Parathyroid adenoma (tissue), 2 donors: ENCODE measurements around the gene C1orf52.

Experiments
- H2AFZ ChIP-seq: fragments of 300-600 bp; sonication (generic); one replicate; pipeline ENCODE4 v1.7.0; 2017; ENCODE audit warnings: antibody characterized with exemption, mild to moderate bottlenecking
- H3K27ac ChIP-seq: fragments of 300-600 bp; sonication (generic); one replicate; pipeline ENCODE4 v1.7.0; 2017
- H3K27me3 ChIP-seq: fragments of 300-600 bp; sonication (generic); one replicate; pipeline ENCODE4 v1.7.0; 2017; ENCODE audit warnings: low read length; ENCODE audit not compliant: control insufficient read depth, insufficient read depth
- H3K36me3 ChIP-seq: fragments of 300-600 bp; sonication (generic); one replicate; pipeline ENCODE4 v1.7.0; 2017; ENCODE audit warnings: low read length; ENCODE audit not compliant: control insufficient read depth, insufficient read depth
- H3K4me1 ChIP-seq: fragments of 300-600 bp; sonication (generic); one replicate; pipeline ENCODE4 v1.7.0; 2017; ENCODE audit warnings: control low read depth
- H3K4me2 ChIP-seq: fragments of 300-600 bp; sonication (generic); one replicate; pipeline ENCODE4 v1.7.0; 2017; ENCODE audit warnings: low read length
- H3K4me3 ChIP-seq: fragments of 300-600 bp; sonication (generic); one replicate; pipeline ENCODE4 v1.7.0; 2017; ENCODE audit warnings: low read depth, low read length
- H3K79me2 ChIP-seq: fragments of 300-600 bp; sonication (generic); one replicate; pipeline ENCODE4 v1.7.0; 2017; ENCODE audit warnings: control low read depth
- H3K9ac ChIP-seq: fragments of 300-600 bp; sonication (generic); one replicate; pipeline ENCODE4 v1.7.0; 2017; ENCODE audit warnings: mild to moderate bottlenecking
- H3K9me3 ChIP-seq: fragments of 300-600 bp; sonication (generic); one replicate; pipeline ENCODE4 v1.7.0; 2017; ENCODE audit warnings: low read length; ENCODE audit not compliant: control insufficient read depth
- CTCF ChIP-seq: fragments of 300-600 bp; sonication (generic); IDR thresholded peaks from one replicate; pipeline ENCODE4 v1.7.0; 2017; ENCODE audit warnings: antibody characterized with exemption, mild to moderate bottlenecking
- donor health status: primary hyperparathyroidism.

Gene C1orf52

DNA sequence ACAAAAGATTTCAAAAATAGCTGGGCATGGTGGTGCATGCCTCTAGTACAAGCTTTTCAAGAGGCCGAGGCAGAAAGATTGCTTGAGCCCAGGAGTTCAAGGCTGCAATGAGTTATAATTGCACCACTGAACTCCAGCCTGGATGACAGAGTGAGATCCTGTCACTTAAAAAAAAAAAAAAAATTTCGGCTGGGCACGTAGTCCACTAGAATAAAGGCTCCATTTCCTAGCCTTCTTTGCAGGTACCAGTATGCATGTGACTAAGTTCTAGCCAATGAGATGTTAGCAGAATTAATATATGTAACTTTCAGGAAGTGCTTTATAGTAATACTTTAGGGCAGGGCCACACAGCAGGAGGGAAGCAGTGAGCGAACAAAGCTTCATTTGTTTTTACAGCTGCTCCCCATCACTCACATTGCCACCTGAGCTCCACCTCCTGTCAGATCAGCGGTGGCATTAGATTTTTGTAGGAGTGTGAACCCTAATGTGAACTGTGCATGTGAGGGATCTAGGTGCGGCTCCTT is 29.8 kb downstream of the C1orf52 start:
- H3K27me3 ChIP-seq = no peaks in the 10 kb centered on the region
- H2AFZ ChIP-seq = no peak overlapping the region
- no peaks in the 10 kb centered on the region for H3K9me3 ChIP-seq
- TF ChIP-seq CTCF = no peak
- no peaks in the 10 kb centered on the region for H3K36me3 ChIP-seq
- H3K4me1 ChIP-seq = peaks cover 8% of the 10 kb centered on the region
- no peaks in the 10 kb centered on the region for H3K79me2 ChIP-seq
- no peak overlapping the region for H3K4me2 ChIP-seq
- no peak overlapping the region for H3K9ac ChIP-seq
- H3K4me3 ChIP-seq = no peak overlapping the region
- H3K27ac ChIP-seq = no peak overlapping the region

- H3K4me3 ChIP-seq = no peak overlapping the region
- H3K9ac ChIP-seq = no peak overlapping the region
- no peak for TF ChIP-seq CTCF
- H2AFZ ChIP-seq = no peak overlapping the region
- H3K36me3 ChIP-seq = no peaks in the 10 kb centered on the region
- no peak overlapping the region for H3K4me2 ChIP-seq
- peaks cover 8% of the 10 kb centered on the region for H3K4me1 ChIP-seq
- H3K27me3 ChIP-seq = no peaks in the 10 kb centered on the region
- H3K79me2 ChIP-seq = no peaks in the 10 kb centered on the region
- no peaks in the 10 kb centered on the region for H3K9me3 ChIP-seq
- H3K27ac ChIP-seq = no peak overlapping the region
These were observed 30.5 kb downstream of the C1orf52 start for GRCh38 chr1:85228972-85229371.

GRCh38 chr1:85225624-85226380 is 33.7 kb downstream of the C1orf52 start:
- H3K36me3 ChIP-seq = no peaks in the 10 kb centered on the region
- H3K27ac ChIP-seq = peak overlapping the region; percentile 54
- peak overlapping the region; percentile 36 for H3K4me2 ChIP-seq
- H3K79me2 ChIP-seq = no peaks in the 10 kb centered on the region
- TF ChIP-seq CTCF = no peak
- peaks cover 8% of the 10 kb centered on the region for H3K4me1 ChIP-seq
- H3K27me3 ChIP-seq = no peaks in the 10 kb centered on the region
- H3K9me3 ChIP-seq = no peaks in the 10 kb centered on the region
- H3K9ac ChIP-seq = no peak overlapping the region
- peak overlapping the region; percentile 15 for H2AFZ ChIP-seq
- no peak overlapping the region for H3K4me3 ChIP-seq

DNA sequence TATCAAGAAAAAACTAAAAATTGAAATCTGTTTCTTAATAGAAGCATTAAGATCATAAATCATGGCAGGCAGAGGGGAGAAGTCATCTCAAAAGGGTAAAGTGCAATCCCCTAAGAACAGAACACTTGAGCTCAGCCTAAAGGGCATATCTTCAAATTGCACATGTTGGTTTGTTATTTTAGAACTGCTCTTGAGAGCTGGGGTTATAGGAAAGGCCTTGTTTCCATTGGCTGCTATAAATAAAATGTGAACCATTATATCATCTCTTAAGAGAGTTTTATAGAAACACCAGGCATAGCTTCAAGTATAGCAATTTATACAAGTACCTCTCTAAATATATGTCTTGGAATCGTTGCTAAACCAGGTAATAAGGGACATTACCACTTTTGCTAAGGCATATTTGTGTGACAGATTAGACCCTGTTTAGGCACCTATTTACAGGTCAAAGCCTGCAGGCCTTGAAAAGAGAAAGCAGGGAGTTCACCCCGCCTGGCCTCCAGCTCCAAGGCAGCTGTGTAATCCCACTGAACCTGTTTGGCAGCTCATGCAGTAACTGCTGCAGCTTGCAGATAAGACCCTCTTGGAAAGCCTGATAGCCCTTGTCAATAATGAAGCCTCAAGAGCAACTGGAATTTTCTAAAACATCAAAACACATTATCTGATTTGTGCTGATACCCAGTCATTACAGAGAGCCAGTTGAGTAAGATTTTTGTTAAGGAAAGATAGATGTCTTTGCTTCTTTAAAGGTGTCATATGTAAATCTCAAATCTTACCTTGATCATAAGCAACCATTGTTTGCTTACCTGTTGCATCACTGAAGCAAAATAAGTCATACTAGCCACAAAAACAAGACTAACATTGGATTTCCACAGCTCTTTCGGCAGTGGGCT is 34.5 kb downstream of the C1orf52 start:
- TF ChIP-seq CTCF = no peak
- Histone ChIP-seq H3K9me3 (no peaks in the 10 kb centered on the region), H3K9ac (no peak overlapping the region), H3K27me3 (no peaks in the 10 kb centered on the region), H3K4me3 (no peak overlapping the region), H3K79me2 (no peaks in the 10 kb centered on the region), H3K36me3 (no peaks in the 10 kb centered on the region), H3K4me1 (peaks cover 8% of the 10 kb centered on the region), H2AFZ (peak overlapping the region; percentile 13), H3K27ac (peak overlapping the region; percentile 54), H3K4me2 (no peak overlapping the region)
